ENCODE measurements around the gene RPS6KA4.

RPS6KA4 gene

DNA sequence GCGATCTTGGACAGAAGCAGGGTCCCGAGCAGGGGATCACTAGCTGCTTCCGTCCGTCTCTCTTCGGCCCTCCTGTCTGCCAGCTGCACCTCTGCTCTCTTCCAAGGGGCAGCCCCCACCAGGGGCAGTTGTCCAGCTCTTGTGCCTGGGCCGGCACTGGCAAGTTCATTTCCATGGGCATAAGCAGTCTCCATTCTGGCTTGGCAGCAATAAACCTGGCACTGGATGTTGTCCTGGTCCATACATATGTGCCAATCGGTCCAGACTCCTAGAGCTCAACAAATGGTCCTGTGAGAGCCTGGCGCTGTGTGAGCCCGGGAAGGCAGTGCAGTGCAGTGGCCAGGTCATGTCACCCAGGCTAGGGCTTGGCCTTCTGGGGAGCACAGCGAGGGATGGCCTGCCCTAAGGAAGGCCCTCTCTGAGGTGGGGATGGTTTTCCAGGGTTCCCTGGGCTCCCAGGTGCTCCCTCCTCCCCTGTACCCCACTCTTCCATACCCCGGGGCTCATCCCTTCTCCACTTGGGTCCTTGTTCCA is 60.4 kb downstream of the RPS6KA4 start:
- DNase-seq: no peak

DNA sequence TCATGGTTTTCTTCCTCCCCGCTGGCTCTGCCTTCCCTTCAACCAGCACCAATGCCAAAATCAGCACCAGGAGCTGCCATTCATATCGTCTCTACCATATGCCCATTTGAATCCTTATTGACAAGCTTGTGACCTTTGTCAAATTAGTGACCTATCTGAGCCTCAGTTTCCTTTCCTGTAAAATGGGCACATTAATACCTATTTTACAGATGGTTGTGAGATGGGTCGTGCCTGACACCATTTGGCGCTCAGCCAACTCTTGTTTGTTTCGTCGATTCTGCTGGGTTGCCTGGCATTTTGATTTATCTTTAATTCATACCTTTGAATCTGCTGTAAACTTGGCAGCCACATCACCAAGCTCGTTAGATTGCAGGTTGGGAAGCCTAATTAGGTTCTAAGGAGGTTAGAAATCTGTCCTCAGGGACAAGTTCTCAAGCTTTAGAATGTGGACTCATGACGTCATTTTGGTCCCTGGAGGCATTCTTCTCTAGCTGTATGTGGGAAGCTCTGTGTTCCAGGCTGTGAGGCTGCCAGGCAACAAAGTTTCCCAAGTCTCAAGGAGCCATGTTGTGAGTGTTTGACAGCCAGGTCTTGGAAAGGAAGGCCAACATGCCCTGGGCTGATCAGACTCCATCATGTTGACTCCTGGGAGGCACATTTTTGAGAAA is 61.0 kb downstream of the RPS6KA4 start:
- no peak for DNase-seq

Measured in right kidney (tissue), 1 donor.